Measurements from ENCODE around the gene LMOD2. TPM values are rescaled to one million over a fixed set of nuclear protein-coding genes. Genes with fewer than 3 reads are reported as not detected.
A peak's percentile ranks its signal among the peaks of the same experiment; 100 is the strongest.
"Not testable (repeated sequence)": the region's sequence is repeated elsewhere in the genome, so short reads cannot be mapped to it uniquely, and the experiment has no call there.

Gene LMOD2
- total and polyA plus RNA-seq, 2 experiments from 2014 or later = 19.7 to 19.8 TPM

- Histone ChIP-seq H3K4me3 (no peak overlapping the region), H3K27ac (no peak overlapping the region), H3K4me1 (ENCODE audit: low read depth) (peaks cover 7% of the 10 kb centered on the region), H3K36me3 (no peaks in the 10 kb centered on the region), H3K9me3 (ENCODE audit: low read depth) (no peaks in the 10 kb centered on the region), H3K27me3 (no peaks in the 10 kb centered on the region)
- TF ChIP-seq CTCF (IDR thresholded peaks at IDR 0.05; ENCODE audit: low read depth, low read length) = no peak
- peak in 1 of 2 donors; percentile 30 for DNase-seq (ENCODE audit: low read depth in 1 of 2, low spot score in 1 of 2)
Observed at GRCh38 chr7:123625254-123625653, 30.4 kb upstream of the LMOD2 start.

- H3K36me3 ChIP-seq = no peaks in the 10 kb centered on the region
- no peaks in the 10 kb centered on the region for H3K9me3 ChIP-seq (ENCODE audit: low read depth)
- TF ChIP-seq CTCF (IDR thresholded peaks at IDR 0.05; ENCODE audit: low read depth, low read length) = no peak
- no peak overlapping the region for H3K4me3 ChIP-seq
- no peak overlapping the region for H3K27ac ChIP-seq
- DNase-seq (ENCODE audit: low read depth in 1 of 2, low spot score in 1 of 2) = no peak
- peaks cover under 1% of the 10 kb centered on the region for H3K4me1 ChIP-seq (ENCODE audit: low read depth)
- H3K27me3 ChIP-seq = no peaks in the 10 kb centered on the region
Observed at GRCh38 chr7:123627851-123628250, 27.8 kb upstream of the LMOD2 start.

GRCh38 chr7:123628829-123629228 is 26.8 kb upstream of the LMOD2 start:
- no peak for DNase-seq (ENCODE audit: low read depth in 1 of 2, low spot score in 1 of 2)
- Histone ChIP-seq H3K27ac (no peak overlapping the region), H3K4me3 (no peak overlapping the region), H3K4me1 (ENCODE audit: low read depth) (no peaks in the 10 kb centered on the region), H3K27me3 (no peaks in the 10 kb centered on the region), H3K9me3 (ENCODE audit: low read depth) (no peaks in the 10 kb centered on the region), H3K36me3 (no peaks in the 10 kb centered on the region)
- TF ChIP-seq CTCF (IDR thresholded peaks at IDR 0.05; ENCODE audit: low read depth, low read length) = no peak

DNA sequence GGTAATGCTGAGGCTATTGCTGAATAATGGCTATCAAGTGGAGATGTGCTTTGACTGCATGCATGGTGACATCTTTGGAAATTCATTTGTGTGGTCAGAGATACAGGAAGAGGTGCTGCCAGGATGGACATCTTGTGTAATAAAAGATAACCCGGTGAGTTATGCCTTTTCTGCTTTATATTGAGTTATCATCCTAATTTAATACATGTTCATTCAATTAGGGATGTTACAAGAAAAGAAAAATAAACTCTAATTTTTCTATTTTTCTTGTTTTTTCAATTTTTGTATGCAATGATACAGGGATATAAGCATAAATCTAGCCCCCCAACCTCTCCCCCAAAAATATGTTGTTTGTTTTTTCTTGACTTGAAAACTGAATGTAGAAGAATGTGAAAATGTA is 26.4 kb upstream of the LMOD2 start:
- no peak for DNase-seq (ENCODE audit: low read depth in 1 of 2, low spot score in 1 of 2)
- Histone ChIP-seq H3K36me3 (no peaks in the 10 kb centered on the region), H3K4me1 (ENCODE audit: low read depth) (no peaks in the 10 kb centered on the region), H3K27ac (no peak overlapping the region), H3K27me3 (no peaks in the 10 kb centered on the region), H3K9me3 (ENCODE audit: low read depth) (no peaks in the 10 kb centered on the region), H3K4me3 (no peak overlapping the region)
- TF ChIP-seq CTCF (IDR thresholded peaks at IDR 0.05; ENCODE audit: low read depth, low read length) = no peak

DNA sequence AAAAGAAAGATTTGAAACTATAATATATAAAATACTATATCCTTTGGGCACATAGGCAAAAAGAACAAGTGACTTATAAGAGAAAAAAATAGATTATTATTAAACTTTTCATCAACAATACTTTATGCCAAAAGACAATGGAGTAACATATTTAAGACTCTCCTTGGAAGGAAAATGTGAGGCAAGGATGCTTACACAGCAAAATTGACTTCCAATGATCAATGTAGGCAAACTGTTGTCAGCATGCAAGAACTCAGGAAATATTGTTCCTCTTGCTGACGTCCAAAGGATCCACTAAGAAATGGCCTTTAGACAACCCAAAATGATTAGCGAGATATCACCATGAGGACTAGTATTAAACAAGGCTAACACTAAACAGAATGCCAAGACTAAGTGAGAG is 22.9 kb upstream of the LMOD2 start:
- no peak for TF ChIP-seq CTCF (IDR thresholded peaks at IDR 0.05; ENCODE audit: low read depth, low read length)

DNA sequence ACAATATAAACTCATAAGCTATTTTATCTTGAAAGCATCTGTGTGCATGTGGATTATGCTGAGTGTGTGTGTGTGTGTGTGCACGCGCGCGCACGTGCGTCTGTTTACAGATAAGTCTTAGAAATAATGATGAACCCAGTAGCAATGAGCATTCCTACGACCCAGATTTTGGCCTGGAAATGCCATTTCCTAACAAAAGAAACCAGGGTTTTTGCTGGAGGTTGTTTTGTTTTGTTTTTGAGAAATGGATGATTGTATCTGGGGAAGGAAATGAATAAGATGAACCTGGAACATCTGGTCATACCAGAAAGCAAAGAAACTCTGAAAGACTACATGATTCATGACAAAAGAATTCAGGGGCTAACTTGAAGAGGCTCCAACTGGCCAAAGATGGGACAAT is 22.1 kb upstream of the LMOD2 start:
- Histone ChIP-seq H3K4me1 (ENCODE audit: low read depth) (peaks cover 10% of the 10 kb centered on the region), H3K27me3 (no peaks in the 10 kb centered on the region), H3K27ac (no peak overlapping the region), H3K4me3 (no peak overlapping the region), H3K36me3 (no peaks in the 10 kb centered on the region), H3K9me3 (ENCODE audit: low read depth) (no peaks in the 10 kb centered on the region)
- no peak for TF ChIP-seq CTCF (IDR thresholded peaks at IDR 0.05; ENCODE audit: low read depth, low read length)
- DNase-seq (ENCODE audit: low read depth in 1 of 2, low spot score in 1 of 2) = peak in 1 of 2 donors; percentile 87

More for the DNA sequence above, 22.9 kb upstream of the LMOD2 start:
- Histone ChIP-seq H3K4me1 (ENCODE audit: low read depth) (peaks cover 6% of the 10 kb centered on the region), H3K9me3 (ENCODE audit: low read depth) (no peaks in the 10 kb centered on the region), H3K36me3 (no peaks in the 10 kb centered on the region), H3K27me3 (no peaks in the 10 kb centered on the region), H3K27ac (no peak overlapping the region), H3K4me3 (no peak overlapping the region)
- DNase-seq (ENCODE audit: low read depth in 1 of 2, low spot score in 1 of 2) = no peak

DNA sequence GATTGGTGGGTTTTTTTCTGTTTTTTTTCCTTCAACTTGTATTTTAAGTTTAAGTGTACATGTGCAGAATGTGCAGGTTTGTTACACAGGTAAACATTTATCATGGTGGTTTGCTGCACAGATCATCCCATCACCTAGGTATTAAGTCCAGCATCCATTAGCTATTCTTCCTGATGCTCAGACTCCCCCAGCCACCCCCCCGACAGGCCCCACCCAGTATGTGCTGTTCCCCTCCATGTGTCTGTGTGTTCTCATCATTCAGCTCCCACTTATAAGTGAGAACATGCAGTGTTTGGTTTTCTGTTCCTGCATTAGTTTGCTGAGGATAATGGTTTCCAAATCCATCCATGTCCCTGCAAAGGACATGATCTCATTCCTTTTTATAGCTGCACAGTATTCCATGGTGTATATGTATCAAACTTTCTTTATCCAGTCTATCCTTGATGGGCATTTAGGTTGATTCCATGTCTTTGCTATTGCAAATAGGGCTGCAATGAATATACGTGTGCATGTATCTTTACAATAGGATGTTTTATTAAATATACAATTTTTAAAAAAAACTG is 21.6 kb upstream of the LMOD2 start:
- H3K9me3 ChIP-seq (ENCODE audit: low read depth); H3K4me3 ChIP-seq; H3K27ac ChIP-seq; H3K27me3 ChIP-seq; H3K4me1 ChIP-seq (ENCODE audit: low read depth); DNase-seq (ENCODE audit: low read depth in 1 of 2, low spot score in 1 of 2); H3K36me3 ChIP-seq: not testable (repeated sequence)

Measured in cardiac muscle cell (in vitro differentiated cells and primary cell).